Measurements from ENCODE around the gene KRCC1.

KRCC1 gene

GRCh38 chr2:88055371-88056128 lies at the start of gene KRCC1:
KRCC1 (minus strand) TSS chr2:88055783; CDS start chr2:88028563, 27,220 bp downstream.
- H3K4me3 ChIP-seq (ENCODE audit: low read length), result peak within 1 kb of the TSS; percentile 95
- DNase-seq (ENCODE audit: low read depth), result peak; percentile 89
- TF ChIP-seq CTCF (conservative IDR thresholded peaks at IDR 0.05; ENCODE audit: low read depth, low read length), result no peak

- no peak for TF ChIP-seq CTCF (conservative IDR thresholded peaks at IDR 0.05; ENCODE audit: low read depth, low read length)
- no peak overlapping the region for H3K4me3 ChIP-seq (ENCODE audit: low read length)
- no peak for DNase-seq (ENCODE audit: low read depth)
Measured at GRCh38 chr2:88100489-88100858, 44.9 kb upstream of the KRCC1 start.

GRCh38 chr2:88099798-88100488 lies 44.4 kb upstream of the KRCC1 start:
- H3K4me3 ChIP-seq (ENCODE audit: low read length), result no peak overlapping the region
- DNase-seq (ENCODE audit: low read depth), result no peak
- TF ChIP-seq CTCF (conservative IDR thresholded peaks at IDR 0.05; ENCODE audit: low read depth, low read length), result no peak

GRCh38 chr2:88098558-88098900 lies 42.9 kb upstream of the KRCC1 start:
- no peak for TF ChIP-seq CTCF (conservative IDR thresholded peaks at IDR 0.05; ENCODE audit: low read depth, low read length)
- DNase-seq (ENCODE audit: low read depth), result no peak

GRCh38 chr2:88097891-88098557 lies 42.4 kb upstream of the KRCC1 start:
- no peak for TF ChIP-seq CTCF (conservative IDR thresholded peaks at IDR 0.05; ENCODE audit: low read depth, low read length)
- no peak overlapping the region for H3K4me3 ChIP-seq (ENCODE audit: low read length)
- no peak for DNase-seq (ENCODE audit: low read depth)

More at GRCh38 chr2:88098558-88098900, 42.9 kb upstream of the KRCC1 start:
- H3K4me3 ChIP-seq (ENCODE audit: low read length), result no peak overlapping the region

GRCh38 chr2:88097192-88097591 lies 41.6 kb upstream of the KRCC1 start:
- TF ChIP-seq CTCF (conservative IDR thresholded peaks at IDR 0.05; ENCODE audit: low read depth, low read length), result no peak
- H3K4me3 ChIP-seq (ENCODE audit: low read length), result no peak overlapping the region
- DNase-seq (ENCODE audit: low read depth), result no peak

Data from retinal pigment epithelial cell (primary cell).